A673 (cell line): ENCODE measurements around the gene IRS2. TPM values are rescaled to one million over a fixed set of nuclear protein-coding genes. Genes with fewer than 3 reads are reported as not detected.

Source experiments
- BruUV-seq: library from RNA; stranded (reverse); fragments of 400-500 nt; replicated peaks from 2 replicates; lab custom pipeline; 2021; lab: Mats Ljungman, UMichigan
- CTCF ChIA-PET: fragments of 300-600 bp; sonication (Branson Sonifier 250); formaldehyde crosslinking; loops from one replicate; lab custom pipeline; 2022; ENCODE audit warnings: antibody characterized with exemption; lab: Charles Lee
- POLR2A ChIA-PET: fragments of 300-600 bp; sonication (Branson Sonifier 250); formaldehyde crosslinking; loops from one replicate; lab custom pipeline; 2022; ENCODE audit warnings: antibody characterized with exemption; ENCODE audit not compliant: low non-redundant PET; lab: Charles Lee
- DNase-seq: peaks from one replicate; pipeline ENCODE4 v3.0.0-alpha.2; 2015; ENCODE audit warnings: low spot score
- H3K27ac ChIP-seq: fragments of 200-600 bp; sonication (generic); 2 replicates; pipeline ENCODE4 v1.5.1; 2016; ENCODE audit warnings: mixed run types, low read depth, mild to moderate bottlenecking, mixed read lengths, antibody characterized with exemption, low read length; ENCODE audit not compliant: poor library complexity, severe bottlenecking
- H3K27me3 ChIP-seq: fragments of 200-600 bp; sonication (generic); replicated peaks from 2 replicates; pipeline ENCODE4 v1.6.1; 2017; ENCODE audit warnings: mixed run types, low read depth, mild to moderate bottlenecking, mixed read lengths, antibody characterized with exemption, low read length; ENCODE audit not compliant: insufficient read depth, poor library complexity
- H3K36me3 ChIP-seq: fragments of 200-600 bp; sonication (generic); 2 replicates; pipeline ENCODE4 v1.6.1; 2016; ENCODE audit warnings: mixed run types, mild to moderate bottlenecking, mixed read lengths, antibody characterized with exemption, low read length; ENCODE audit not compliant: insufficient read depth, poor library complexity, severe bottlenecking
- H3K4me1 ChIP-seq: fragments of 200-600 bp; sonication (generic); 2 replicates; pipeline ENCODE4 v1.6.1; 2017; ENCODE audit warnings: mixed run types, mild to moderate bottlenecking, mixed read lengths, antibody characterized with exemption, low read length; ENCODE audit not compliant: insufficient read depth, poor library complexity, severe bottlenecking
- H3K4me3 ChIP-seq: fragments of 200-600 bp; sonication (generic); 2 replicates; pipeline ENCODE4 v1.5.1; 2016; ENCODE audit warnings: low read depth, mixed run types, mild to moderate bottlenecking, mixed read lengths, low read length; ENCODE audit not compliant: poor library complexity, severe bottlenecking
- H3K9me3 ChIP-seq: fragments of 200-600 bp; sonication (generic); 2 replicates; pipeline ENCODE4 v1.6.1; 2016; ENCODE audit warnings: mixed run types, low read depth, mild to moderate bottlenecking, mixed read lengths, antibody characterized with exemption, low read length; ENCODE audit not compliant: poor library complexity, severe bottlenecking
- EZH2 ChIP-seq: fragments of 200-600 bp; sonication (generic); IDR thresholded peaks from 2 replicates; pipeline ENCODE4 v1.6.1; 2017; ENCODE audit warnings: borderline replicate concordance, low read depth, mild to moderate bottlenecking, mixed read lengths, antibody characterized with exemption, low read length; ENCODE audit not compliant: poor library complexity, severe bottlenecking
- intact Hi-C: fragments of 100-400 bp; cut with micrococcal nuclease; formaldehyde crosslinking; loops from one replicate; pipeline ENCODE4 v1.10.0; 2022; ENCODE audit not compliant: unreplicated experiment
- total RNA-seq: library from RNA; stranded (reverse); gene quantifications from 2 replicates; pipeline ENCODE4 v1.2.3, GENCODE V29; 2021
- TF ChIP-seq, protein P1 (sequence below): fragments of 300-800, 200-600 bp; sonication (generic); conservative IDR thresholded peaks from 2 replicates; pipeline ENCODE4 v1.5.1; 2017; ENCODE audit warnings: low read depth, mild to moderate bottlenecking, antibody characterized with exemption, low read length, moderate library complexity, mixed read lengths

The IRS2 gene
- total RNA-seq, 1 experiment from 2014 or later, result 135 TPM

- Histone ChIP-seq H3K9me3 (no peaks in the 10 kb centered on the region), H3K36me3 (peaks cover 42% of the 10 kb centered on the region), H3K27ac (peak overlapping the region; percentile 93), H3K4me1 (peaks cover 23% of the 10 kb centered on the region), H3K27me3 (no peaks in the 10 kb centered on the region), H3K4me3 (peak overlapping the region; percentile 82)
- ChIA-PET CTCF (interaction anchor here (1.0 kb wide), 1 partner anchor 824 kb away, joined by 3 read pairs; no protein-coding TSS in a partner anchor), POLR2A (no interaction called here)
- no TSS peak for BruUV-seq
- intact Hi-C loops, result loop anchor here (2.0 to 5.0 kb wide), 2 partner anchors 825 to 1523 kb away; no protein-coding TSS in a partner anchor
- DNase-seq, result peak; percentile 87
- no peak for TF ChIP-seq EZH2
- TF ChIP-seq, protein P1, sequence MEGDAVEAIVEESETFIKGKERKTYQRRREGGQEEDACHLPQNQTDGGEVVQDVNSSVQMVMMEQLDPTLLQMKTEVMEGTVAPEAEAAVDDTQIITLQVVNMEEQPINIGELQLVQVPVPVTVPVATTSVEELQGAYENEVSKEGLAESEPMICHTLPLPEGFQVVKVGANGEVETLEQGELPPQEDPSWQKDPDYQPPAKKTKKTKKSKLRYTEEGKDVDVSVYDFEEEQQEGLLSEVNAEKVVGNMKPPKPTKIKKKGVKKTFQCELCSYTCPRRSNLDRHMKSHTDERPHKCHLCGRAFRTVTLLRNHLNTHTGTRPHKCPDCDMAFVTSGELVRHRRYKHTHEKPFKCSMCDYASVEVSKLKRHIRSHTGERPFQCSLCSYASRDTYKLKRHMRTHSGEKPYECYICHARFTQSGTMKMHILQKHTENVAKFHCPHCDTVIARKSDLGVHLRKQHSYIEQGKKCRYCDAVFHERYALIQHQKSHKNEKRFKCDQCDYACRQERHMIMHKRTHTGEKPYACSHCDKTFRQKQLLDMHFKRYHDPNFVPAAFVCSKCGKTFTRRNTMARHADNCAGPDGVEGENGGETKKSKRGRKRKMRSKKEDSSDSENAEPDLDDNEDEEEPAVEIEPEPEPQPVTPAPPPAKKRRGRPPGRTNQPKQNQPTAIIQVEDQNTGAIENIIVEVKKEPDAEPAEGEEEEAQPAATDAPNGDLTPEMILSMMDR, result no peak
Measured at GRCh38 chr13:109785141-109785891, 1.1 kb downstream of the IRS2 start.

DNA sequence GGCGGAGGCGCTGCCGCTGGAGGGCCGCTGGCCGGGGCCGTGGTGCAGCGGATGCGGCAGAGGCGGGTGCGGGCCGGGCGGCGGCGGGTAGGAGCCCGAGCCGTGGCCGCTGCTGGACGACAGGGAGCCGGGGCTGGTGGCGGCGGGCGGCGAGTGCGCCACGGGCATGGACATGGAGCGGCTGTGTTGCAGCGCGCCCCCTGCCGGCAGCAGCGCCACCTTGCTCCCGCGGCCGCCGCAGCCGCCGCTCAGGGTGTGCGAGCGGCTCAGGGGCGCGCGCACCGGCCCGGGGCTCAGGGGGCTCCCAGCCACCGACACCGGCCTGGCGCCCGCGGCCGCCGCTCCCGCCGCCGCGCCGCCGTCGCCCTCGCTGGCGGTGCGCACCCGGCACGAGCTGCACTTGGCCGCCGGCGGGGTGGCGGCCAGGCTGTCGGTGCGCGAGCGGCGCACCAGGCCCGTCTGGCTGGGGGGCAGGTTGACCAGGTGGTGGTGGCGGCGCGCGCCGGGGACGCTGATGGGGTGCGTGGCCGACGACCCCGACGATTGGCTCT, 1.7 kb downstream of the IRS2 start:
- Histone ChIP-seq H3K4me3 (peak overlapping the region; percentile 82), H3K4me1 (peaks cover 16% of the 10 kb centered on the region), H3K36me3 (peaks cover 49% of the 10 kb centered on the region), H3K27me3 (no peaks in the 10 kb centered on the region), H3K9me3 (no peaks in the 10 kb centered on the region), H3K27ac (peak overlapping the region; percentile 97)
- CTCF ChIA-PET, result interaction anchor here (1.0 kb wide), 1 partner anchor 823 kb away, joined by 3 read pairs; no protein-coding TSS in a partner anchor
- intact Hi-C loops, result loop anchor here (2.0 to 5.0 kb wide), 3 partner anchors 132 to 1522 kb away; no protein-coding TSS in a partner anchor
- POLR2A ChIA-PET, result no interaction called here
- BruUV-seq, result no TSS peak
- no peak for TF ChIP-seq EZH2
- TF ChIP-seq, protein P1, result peak; percentile 31; the same call in 1 of the 2 replicates
- peak; percentile 91 for DNase-seq

- ChIA-PET CTCF (interaction anchor here (1.1 kb wide), 1 partner anchor 116 kb away, joined by 4 read pairs; no protein-coding TSS in a partner anchor), POLR2A (no interaction called here)
- Histone ChIP-seq H3K27me3 (no peaks in the 10 kb centered on the region), H3K27ac (peak overlapping the region; percentile 97), H3K36me3 (peaks cover 56% of the 10 kb centered on the region), H3K9me3 (no peaks in the 10 kb centered on the region), H3K4me1 (peaks cover 10% of the 10 kb centered on the region), H3K4me3 (peak overlapping the region; percentile 82)
- BruUV-seq, result no TSS peak
- TF ChIP-seq, protein P1, result no peak
- no peak for TF ChIP-seq EZH2
- peak; percentile 71 for DNase-seq
- intact Hi-C loops, result loop anchor here (1.0 to 5.0 kb wide), 4 partner anchors 132 to 869 kb away; no protein-coding TSS in a partner anchor
Measured at GRCh38 chr13:109783815-109784589, 2.4 kb downstream of the IRS2 start.
